Adrenal gland (tissue), 5 donors: ENCODE measurements around the gene CKB.

Source experiments
- POLR2A ChIP-seq, 2 donors: fragments of 450-650 bp; IDR thresholded peaks; one replicate each; pipeline ENCODE4 v1.6.1; 2017; ENCODE audit warnings: antibody characterized with exemption in 2 of 2, mild to moderate bottlenecking in 2 of 2, moderate library complexity in 1 of 2
- TF ChIP-seq, protein P1 (sequence below), 6 experiments: fragments of 450-650 bp in 4 of 6; fragments of 200-600 bp in 2 of 6; sonication (generic) in 1 of 6; IDR thresholded peaks; 1 replicate in 5 of 6; 2 replicates in 1 of 6; pipeline versions ENCODE4 v1.5.1 to v1.8.0; 2016 to 2021; ENCODE audit warnings: antibody characterized with exemption in 6 of 6, mild to moderate bottlenecking in 2 of 6, moderate library complexity in 1 of 6
- donor health status: DM: no; HTN: no; CAD: no.

GRCh38 chr14:103474893-103475292 is 47.7 kb downstream of the CKB start:
- TF ChIP-seq, protein P1, sequence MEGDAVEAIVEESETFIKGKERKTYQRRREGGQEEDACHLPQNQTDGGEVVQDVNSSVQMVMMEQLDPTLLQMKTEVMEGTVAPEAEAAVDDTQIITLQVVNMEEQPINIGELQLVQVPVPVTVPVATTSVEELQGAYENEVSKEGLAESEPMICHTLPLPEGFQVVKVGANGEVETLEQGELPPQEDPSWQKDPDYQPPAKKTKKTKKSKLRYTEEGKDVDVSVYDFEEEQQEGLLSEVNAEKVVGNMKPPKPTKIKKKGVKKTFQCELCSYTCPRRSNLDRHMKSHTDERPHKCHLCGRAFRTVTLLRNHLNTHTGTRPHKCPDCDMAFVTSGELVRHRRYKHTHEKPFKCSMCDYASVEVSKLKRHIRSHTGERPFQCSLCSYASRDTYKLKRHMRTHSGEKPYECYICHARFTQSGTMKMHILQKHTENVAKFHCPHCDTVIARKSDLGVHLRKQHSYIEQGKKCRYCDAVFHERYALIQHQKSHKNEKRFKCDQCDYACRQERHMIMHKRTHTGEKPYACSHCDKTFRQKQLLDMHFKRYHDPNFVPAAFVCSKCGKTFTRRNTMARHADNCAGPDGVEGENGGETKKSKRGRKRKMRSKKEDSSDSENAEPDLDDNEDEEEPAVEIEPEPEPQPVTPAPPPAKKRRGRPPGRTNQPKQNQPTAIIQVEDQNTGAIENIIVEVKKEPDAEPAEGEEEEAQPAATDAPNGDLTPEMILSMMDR (IDR thresholded peaks at IDR 0.05) = no peak
- TF ChIP-seq POLR2A (IDR thresholded peaks at IDR 0.05) = no peak
